D341Med (cell line): ENCODE measurements around the gene CHMP4A.

ENCODE experiments used
- DNase-seq: peaks from one replicate; pipeline ENCODE4 v3.0.0; 2012; ENCODE audit warnings: low spot score

The CHMP4A gene

DNA sequence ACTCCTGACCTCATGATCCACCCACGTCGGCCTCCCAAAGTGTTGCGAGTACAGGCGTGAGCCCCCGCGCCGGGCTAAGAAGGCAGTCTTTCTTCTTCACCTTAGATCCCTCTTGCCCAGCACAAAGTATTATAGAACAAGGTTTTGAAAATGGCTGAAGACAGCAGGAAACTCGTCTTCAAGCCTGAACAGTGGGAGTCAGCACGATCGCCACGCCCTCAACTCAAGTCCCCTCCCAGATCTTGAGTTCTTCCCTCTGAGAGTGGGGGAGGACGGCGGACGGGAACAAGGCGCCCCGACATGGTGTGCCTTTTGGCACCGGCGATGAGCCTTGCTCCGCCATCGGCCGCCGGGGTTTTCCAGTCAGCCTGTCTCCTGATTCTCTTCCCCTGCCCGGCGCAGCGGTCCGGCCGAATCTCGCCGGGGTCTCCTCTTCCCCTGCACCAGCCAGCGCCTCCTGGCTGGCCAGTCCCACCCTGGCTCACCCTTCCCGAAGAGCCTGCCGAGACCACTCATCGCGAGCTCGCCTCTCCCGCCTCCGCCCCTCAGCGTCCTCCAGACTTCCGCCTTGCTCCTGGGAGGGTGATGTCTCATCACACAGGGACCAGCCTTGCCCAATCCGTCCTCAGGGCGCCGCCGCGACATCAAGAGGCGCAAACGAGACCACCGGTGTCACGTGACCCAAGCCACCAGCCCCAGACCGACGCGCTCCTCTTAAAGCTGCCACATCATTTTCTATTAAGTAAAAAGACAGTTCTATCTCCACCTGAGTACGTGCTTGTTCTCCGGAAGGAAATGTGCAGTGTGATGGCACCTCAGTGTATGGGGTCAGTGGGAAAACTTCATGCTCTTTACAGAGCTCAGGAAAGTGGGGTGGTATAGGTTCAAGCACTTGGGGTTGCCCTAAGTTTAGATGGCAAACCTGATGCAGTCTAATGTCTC lies at the start of gene CHMP4A:
CHMP4A (minus strand) TSS at position 565 of the 942 bp plus-strand sequence; CDS start at position 516, 49 bp downstream.
- peak; percentile 95 for DNase-seq

- DNase-seq = no peak
These were observed 48.7 kb upstream of the CHMP4A start for GRCh38 chr14:24261969-24262327.

DNA sequence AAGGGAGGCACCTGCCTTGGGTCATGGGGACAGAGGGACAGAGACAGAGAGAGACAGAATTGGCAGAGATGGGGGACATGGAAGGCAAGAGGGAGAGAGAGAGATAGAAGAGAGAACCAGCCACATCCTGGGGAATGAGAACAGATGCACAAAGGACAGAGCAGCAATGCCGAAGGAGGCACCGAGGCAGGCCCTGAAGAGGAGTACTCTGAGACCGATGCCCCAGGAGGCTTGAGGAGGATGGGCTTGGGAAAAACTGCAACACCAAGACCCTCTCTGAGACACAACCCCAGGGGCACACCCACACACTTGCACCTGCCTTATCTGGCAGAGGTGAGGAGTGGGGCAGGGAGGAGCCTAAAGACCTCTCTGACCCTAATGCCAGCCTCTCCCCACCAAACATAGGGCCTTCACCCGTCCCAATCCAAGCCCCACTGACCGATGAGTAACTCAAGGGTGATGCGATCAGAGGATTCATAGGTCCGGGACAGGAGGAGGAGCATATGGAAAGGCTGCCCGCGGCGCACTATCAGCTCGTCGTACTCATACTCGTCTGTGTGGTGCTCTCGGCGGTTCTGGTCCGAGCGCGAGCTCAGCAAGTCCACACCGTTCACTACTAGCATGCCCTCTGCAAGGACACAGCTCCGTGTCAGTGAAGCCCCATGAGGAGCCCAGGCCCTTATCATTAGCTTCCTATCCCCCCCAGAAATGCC lies 48.1 kb upstream of the CHMP4A start:
- DNase-seq = no peak

DNA sequence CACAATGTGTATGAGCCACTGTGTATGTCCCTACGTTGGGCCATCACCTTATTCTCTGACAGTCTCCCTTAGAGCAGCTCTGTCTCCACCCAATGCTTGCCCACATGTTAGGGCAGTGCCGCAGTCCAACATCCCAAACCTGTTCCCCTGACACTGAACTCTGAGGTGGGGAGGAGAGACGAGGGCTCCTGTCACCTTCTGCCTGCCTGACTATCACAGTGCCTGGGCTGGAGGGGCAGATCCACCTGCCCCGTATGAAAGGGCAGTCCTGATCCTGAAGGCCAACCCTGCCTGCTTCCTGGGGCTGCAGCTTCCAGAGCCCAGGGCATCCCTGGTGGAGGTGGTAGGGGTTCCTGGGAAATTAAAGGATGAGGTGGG lies 47.5 kb upstream of the CHMP4A start:
- DNase-seq = no peak

- DNase-seq = no peak
These were observed 46.9 kb upstream of the CHMP4A start for GRCh38 chr14:24260026-24260779.

- no peak for DNase-seq
These were observed 46.2 kb upstream of the CHMP4A start for GRCh38 chr14:24259282-24260025.

DNA sequence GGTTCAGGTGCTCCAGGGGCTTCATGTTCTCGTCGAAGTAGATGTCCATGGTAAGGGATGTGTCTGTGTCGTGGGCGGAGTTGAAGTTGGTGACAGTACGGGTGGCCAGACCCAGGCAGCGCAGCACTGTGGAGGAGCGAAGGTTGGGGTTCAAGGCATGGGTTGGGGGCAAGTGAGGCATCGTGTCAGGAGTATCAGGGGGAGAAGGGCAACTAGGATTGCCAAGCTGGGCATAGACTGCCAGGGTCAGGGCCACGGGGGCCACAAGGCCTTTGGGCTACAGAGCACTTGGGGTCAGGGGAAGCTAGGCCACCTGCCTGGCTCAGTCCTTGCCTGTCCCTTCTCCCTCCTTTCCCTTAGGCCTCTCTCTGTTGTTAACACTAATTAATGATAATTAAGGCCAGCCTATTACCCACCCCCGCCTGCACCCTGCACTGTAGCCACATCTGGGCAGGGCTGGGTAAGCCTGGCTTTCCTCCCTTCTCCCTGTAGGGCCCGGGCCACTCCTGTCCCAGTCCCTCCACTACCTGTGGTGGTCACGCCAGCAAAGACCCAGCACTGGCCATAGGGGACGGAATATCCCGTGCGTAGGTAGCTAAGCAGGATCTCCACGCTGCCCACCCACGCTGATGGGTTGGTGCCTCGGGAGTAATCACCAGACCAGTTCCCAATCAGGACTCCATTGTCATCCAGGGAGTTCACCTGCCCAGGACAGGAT lies 45.4 kb upstream of the CHMP4A start:
- no peak for DNase-seq

DNA sequence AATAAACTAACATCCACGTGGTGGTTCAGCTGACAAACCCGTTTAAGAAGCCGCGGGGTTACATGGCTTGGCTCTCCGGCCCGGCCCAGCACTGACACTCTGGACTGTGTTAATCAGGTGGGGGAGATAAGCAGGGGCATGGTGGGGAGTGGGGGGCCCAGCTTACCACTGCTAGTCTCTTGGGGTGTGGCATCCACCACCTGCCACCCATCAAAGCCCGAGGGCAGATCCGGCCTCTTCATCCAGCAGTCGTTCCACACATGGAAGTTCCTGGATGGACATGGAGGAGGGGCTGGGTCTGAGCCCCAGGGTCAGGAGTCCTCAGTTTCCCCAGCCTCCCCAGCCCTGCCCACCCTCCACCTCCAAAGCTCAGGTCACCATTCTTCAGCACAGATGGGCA lies 44.8 kb upstream of the CHMP4A start:
- no peak for DNase-seq

DNA sequence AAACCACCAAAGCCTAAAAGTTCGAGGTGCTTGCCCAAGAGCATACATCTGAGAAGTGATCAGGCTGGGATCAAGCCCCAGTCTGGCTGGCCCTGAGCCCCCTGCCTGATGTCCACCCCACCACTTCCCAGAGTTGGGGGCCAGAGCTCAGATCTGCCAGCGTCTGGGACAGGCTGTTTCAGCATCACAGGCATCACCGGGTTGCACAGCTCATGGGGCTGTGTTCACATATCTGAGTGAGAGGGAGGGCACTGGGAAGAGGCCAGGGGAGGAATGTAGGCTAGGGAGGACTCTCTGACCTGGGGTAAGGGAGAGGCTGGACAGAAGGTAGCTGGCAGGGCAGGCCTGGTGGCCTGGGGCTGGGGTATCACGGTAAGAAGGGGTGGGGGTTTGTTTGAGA lies 43.7 kb upstream of the CHMP4A start:
- no peak for DNase-seq

- no peak for DNase-seq
These were observed 42.8 kb upstream of the CHMP4A start for GRCh38 chr14:24255931-24256711.

DNA sequence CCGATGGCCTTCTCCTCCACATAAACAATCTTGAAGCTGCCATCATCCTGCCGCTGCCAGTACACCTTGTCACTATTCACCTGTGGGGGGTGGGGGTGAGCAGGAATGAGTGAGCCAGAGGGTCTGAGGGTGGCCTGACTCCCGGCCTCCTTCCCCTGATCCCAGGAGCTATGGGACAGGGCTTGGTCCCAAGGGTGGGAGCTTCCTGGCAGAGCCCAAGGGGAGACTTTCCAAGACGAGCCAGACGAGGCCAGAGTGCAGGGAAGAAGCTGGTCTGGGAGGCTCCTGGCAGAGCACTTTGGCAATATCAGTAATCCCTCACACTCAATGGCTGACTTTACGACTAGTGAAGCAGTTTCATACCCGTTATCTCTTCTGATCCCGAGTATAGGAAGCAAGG lies 42.1 kb upstream of the CHMP4A start:
- no peak for DNase-seq

DNA sequence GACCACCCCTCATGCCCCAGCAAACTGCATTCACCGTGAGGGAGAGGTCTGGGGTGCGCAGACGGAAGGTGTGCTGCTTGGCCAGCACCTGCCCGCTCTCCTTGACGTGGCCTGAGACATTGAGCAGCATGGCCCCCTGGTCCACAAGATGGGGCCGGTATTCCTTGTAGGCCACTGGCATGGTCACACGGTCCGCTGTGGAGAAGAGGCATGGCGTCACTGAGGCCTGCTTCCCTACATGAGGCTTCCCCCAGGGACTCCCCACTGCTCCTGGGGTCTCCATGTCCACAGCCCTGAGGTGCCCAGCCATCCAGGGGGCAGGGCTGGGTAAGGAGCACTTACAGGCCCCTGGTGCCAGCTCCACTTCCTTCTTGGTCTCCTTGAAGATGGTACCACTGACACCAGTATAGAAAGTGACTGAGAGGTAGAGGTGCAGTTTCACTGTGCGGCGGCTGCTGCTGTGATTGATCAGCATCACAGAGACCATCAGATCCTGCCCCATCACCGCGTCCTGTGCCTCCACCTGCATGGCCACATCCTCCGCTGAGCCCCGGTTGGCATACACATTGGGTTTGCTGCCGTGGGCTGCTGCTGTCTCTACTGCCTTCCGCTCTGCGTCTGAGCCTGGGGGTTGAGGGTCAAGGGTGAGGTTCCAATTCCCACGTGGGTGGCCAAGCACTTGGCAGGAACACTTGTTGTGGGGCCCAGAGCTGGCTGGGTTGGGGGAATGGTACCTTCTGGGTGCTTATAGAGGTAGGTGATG lies 41.5 kb upstream of the CHMP4A start:
- no peak for DNase-seq

GRCh38 chr14:24253936-24254335 lies 40.6 kb upstream of the CHMP4A start:
- DNase-seq = no peak

DNA sequence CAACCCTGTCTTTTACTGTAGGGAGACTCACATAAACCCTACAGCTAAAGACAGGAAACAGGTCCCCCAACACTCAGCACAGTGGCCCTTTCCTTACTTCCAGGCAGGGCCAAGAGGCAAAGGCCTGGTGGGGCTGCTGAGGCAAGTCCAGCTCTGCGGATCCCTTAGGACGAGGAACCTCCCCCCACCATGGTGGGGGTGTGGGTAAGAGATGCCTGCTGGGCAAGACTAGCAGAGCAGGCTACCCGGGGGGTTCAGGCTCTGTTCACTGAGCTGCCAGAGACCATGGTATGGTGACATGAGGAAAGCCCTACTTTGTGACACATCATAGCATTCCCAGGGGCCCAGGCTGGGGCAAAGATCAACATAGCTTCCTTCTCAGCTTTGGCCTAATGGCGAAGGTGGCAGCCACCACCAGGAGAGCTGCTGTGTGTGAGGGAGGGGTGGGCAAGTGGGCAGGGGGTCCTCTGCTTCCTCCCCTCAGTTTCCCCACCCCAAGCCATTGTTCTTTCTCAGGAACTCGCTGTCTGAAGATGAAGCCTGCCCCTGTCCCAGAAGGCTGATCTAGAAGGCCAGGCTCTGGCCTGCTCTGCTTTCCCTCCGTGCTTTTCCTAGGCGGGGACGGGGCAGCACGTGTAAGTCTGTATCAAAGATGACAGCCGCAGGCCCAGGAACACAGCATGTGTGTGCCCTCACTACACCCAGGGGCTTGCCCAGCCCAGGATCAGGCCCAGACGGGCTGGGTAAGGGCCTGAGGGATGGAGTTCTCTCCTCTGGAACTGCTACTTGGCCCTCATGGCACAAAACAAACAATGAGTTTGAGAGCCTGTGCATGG lies 39.2 kb upstream of the CHMP4A start:
- DNase-seq = no peak

DNA sequence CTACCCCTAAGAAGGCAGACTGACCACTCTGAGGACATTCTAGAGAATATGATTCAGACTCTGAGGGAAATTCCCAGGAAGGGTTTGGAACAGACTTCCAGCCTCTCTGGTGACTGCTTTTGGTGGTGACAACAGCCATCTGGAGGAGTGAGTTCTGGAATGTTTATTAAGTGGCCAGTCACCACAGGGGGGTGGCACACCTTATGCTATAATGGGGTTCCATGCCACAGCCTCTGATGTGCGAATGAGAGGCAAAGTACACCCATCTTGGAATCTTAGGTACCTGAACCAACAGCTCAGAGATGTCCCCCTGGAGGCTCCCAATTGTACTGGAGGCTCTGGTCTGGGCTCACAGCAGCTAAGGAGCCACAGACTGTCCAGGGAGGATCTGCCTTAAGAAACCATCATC lies 38.6 kb upstream of the CHMP4A start:
- no peak for DNase-seq

DNA sequence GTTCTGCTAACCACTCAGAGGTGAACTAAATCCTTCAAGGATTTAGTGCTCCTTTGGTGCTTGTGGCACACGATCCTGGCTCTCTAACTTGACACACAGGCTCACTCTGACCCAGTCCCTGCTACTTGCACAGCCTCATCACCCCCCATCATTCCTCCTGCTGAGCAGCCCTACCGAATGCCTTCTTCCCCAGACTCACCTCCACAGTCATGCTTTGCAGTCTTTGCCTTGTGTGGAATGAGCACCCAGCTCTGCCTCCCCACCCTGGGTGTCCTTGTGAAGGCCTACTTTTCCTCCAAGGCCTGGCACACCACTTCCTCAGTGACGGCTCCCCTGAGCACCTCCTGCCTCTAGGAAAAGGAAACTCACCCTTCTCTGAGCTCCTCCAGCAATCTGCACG lies 37.1 kb upstream of the CHMP4A start:
- no peak for DNase-seq

DNA sequence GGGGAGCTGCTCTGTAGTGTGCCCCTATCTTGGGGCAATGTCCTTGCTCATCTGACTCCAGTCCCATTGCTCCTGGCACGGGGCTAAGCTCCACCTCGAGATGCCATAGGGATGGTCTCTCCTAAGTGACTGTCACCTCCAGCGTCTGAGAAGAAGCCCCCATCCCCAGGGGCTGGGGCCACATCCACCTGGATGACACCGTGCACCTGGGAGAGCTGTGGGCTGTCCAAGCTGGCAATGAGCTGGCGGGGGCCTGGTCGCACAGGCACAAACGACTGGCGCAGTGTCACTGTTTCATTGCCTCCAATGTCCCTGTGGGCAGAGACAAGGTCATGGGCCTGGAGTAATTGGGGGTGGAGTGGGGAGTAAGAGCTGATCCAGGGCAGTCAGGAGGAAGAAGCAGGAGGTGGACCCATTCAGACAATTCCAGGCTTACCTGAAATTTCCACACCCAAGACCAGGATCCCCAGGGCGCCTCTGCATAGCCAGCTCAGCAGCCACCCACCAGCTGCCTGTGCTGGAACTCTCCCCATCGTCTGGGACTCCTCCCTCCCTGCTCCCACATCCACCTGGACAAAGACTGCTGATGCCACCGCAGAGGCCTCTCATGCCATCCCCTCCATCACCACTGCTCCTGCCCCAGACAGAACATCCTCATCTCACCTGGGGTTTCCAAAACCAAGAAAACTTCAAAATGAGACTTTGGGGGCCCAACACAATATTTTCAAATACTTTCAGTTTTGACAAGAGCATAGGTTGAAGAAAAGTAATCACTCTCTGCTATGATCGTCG lies 36.1 kb upstream of the CHMP4A start:
- DNase-seq = no peak

DNA sequence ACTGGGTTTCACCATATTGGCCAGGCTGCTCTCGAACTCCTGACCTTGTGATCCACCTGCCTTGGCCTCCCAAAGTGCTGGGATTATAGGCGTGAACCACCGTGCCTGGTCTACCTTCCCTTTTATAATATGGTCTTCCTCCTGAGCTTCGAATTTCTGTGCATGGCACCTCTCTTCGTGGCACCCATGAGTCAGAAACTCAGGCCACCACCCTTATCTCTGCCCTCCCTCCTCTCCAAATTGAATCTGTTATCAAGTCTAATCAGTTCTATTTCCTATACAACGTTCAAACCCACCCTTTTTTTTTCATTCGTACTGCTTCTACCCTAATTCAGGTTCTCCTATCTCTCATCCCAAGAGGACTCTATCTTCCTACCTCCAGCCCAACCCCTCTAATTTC lies 34.1 kb upstream of the CHMP4A start:
- no peak for DNase-seq
